Loucy (cell line): ENCODE results near the gene OR10H5.
A peak's percentile ranks its signal among the peaks of the same experiment; 100 is the strongest.
"Not testable (repeated sequence)": the region's sequence is repeated elsewhere in the genome, so short reads cannot be mapped to it uniquely, and the experiment has no call there.

Source experiments
- H2AFZ ChIP-seq: fragments of 200-600 bp; sonication (generic); 2 replicates; pipeline ENCODE4 v1.6.0; 2016; ENCODE audit warnings: antibody characterized with exemption, mild to moderate bottlenecking, low read length, moderate library complexity
- H3F3A ChIP-seq: fragments of 200-600 bp; 2 replicates; pipeline ENCODE4 v1.6.0; 2016; ENCODE audit warnings: antibody characterized with exemption, low read depth, mild to moderate bottlenecking
- H3K27me3 ChIP-seq: fragments of 200-600 bp; sonication (generic); 2 replicates; pipeline ENCODE4 v1.6.1; 2014; ENCODE audit warnings: low read length, mild to moderate bottlenecking; ENCODE audit not compliant: insufficient read depth, poor library complexity, severe bottlenecking
- H3K36me3 ChIP-seq: fragments of 200-600 bp; sonication (generic); 2 replicates; pipeline ENCODE4 v1.6.1; 2016; ENCODE audit warnings: low read length; ENCODE audit not compliant: insufficient read depth
- H3K4me1 ChIP-seq: fragments of 200-600 bp; sonication (generic); 2 replicates; pipeline ENCODE4 v1.5.1; 2014; ENCODE audit warnings: low read length, mild to moderate bottlenecking; ENCODE audit not compliant: insufficient read depth, poor library complexity, severe bottlenecking
- H3K4me2 ChIP-seq: fragments of 200-600 bp; sonication (generic); 2 replicates; pipeline ENCODE4 v1.6.0; 2014; ENCODE audit warnings: antibody characterized with exemption, low read length, low read depth, mild to moderate bottlenecking; ENCODE audit not compliant: poor library complexity, severe bottlenecking
- H3K4me3 ChIP-seq: fragments of 200-600 bp; sonication (generic); 2 replicates; pipeline ENCODE4 v1.5.1; 2014; ENCODE audit warnings: low read length, mild to moderate bottlenecking, mixed read lengths; ENCODE audit not compliant: poor library complexity, severe bottlenecking
- H3K79me2 ChIP-seq: fragments of 200-600 bp; sonication (generic); 2 replicates; pipeline ENCODE4 v1.6.1; 2014; ENCODE audit warnings: low read length; ENCODE audit not compliant: insufficient read depth
- H3K9ac ChIP-seq: fragments of 200-600 bp; sonication (generic); 2 replicates; pipeline ENCODE4 v1.6.0; 2014; ENCODE audit warnings: mild to moderate bottlenecking, low read depth, low read length, moderate library complexity; ENCODE audit not compliant: poor library complexity, severe bottlenecking
- H3K9me2 ChIP-seq: fragments of 200-600 bp; sonication (generic); replicated peaks from 2 replicates; pipeline ENCODE4 v1.6.1; 2016; ENCODE audit warnings: low read depth, low read length, mixed read lengths
- H3K9me3 ChIP-seq: fragments of 200-600 bp; sonication (generic); 2 replicates; pipeline ENCODE4 v1.6.1; 2014; ENCODE audit warnings: mild to moderate bottlenecking, antibody characterized with exemption, low read length, low read depth; ENCODE audit not compliant: insufficient read depth
- H4K20me1 ChIP-seq: fragments of 200-600 bp; sonication (generic); 2 replicates; pipeline ENCODE4 v1.6.0; 2014; ENCODE audit warnings: antibody characterized with exemption, low read length, mild to moderate bottlenecking; ENCODE audit not compliant: insufficient read depth, poor library complexity, severe bottlenecking
- EZH2phosphoT487 ChIP-seq: fragments of 200-600 bp; IDR thresholded peaks from 2 replicates; pipeline ENCODE4 v1.6.1; 2018; ENCODE audit warnings: antibody characterized with exemption, mild to moderate bottlenecking, moderate library complexity, borderline replicate concordance
- TF ChIP-seq, protein P1 (sequence below): fragments of 200-600 bp; sonication (generic); conservative IDR thresholded peaks from 2 replicates; pipeline ENCODE4 v1.5.1; 2014; ENCODE audit warnings: mild to moderate bottlenecking, antibody characterized with exemption, low read length

The OR10H5 gene

DNA sequence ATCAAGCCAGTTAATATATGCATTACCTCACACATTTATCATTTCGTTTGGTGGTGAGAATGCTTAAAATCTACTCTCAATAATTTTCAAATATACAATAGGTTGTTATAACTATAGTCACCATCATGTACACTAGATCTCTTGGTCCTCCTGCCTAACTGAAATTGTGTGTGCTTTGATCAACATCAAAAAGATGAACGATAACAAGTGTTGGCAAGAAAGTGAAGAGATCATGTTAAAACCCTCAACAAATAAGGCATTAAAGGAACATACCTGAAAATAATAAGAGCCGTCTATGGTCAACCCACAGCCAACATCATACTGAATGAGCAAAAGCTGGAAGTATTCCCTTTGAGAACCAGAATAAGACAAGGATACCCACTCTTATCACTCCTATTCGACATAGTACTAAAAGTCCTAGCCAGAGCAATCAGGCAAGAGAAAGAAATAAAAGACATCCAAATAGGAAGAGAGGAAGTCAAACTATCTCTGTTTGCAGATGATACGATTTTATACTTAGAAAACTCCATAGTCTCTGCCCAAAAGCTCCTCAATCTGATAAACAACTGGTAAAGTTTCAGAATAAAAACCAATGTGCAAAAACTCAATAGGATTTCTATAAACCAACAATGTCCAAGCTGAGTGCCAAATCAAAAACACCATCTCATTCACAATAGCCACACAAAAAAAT is 55.9 kb downstream of the OR10H5 start:
- no peaks in the 10 kb centered on the region for H4K20me1 ChIP-seq
- H3K4me3 ChIP-seq: no peak overlapping the region
- H3K9me3 ChIP-seq: peaks cover 6% of the 10 kb centered on the region; the same call in 1 of the 2 replicates
- H3F3A ChIP-seq: 0 out of 2 replicates have a peak, but pooled peaks cover 12% of the 10 kb centered on the region
- H3K4me2 ChIP-seq: peak overlapping the region; percentile 75
- H3K9me2 ChIP-seq: no peaks in the 10 kb centered on the region
- H3K79me2 ChIP-seq: peaks cover 7% of the 10 kb centered on the region; the same call in 1 of the 2 replicates
- TF ChIP-seq EZH2phosphoT487: no peak
- TF ChIP-seq, protein P1, sequence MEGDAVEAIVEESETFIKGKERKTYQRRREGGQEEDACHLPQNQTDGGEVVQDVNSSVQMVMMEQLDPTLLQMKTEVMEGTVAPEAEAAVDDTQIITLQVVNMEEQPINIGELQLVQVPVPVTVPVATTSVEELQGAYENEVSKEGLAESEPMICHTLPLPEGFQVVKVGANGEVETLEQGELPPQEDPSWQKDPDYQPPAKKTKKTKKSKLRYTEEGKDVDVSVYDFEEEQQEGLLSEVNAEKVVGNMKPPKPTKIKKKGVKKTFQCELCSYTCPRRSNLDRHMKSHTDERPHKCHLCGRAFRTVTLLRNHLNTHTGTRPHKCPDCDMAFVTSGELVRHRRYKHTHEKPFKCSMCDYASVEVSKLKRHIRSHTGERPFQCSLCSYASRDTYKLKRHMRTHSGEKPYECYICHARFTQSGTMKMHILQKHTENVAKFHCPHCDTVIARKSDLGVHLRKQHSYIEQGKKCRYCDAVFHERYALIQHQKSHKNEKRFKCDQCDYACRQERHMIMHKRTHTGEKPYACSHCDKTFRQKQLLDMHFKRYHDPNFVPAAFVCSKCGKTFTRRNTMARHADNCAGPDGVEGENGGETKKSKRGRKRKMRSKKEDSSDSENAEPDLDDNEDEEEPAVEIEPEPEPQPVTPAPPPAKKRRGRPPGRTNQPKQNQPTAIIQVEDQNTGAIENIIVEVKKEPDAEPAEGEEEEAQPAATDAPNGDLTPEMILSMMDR: no peak
- no peak overlapping the region for H2AFZ ChIP-seq
- H3K4me1 ChIP-seq: peaks cover 61% of the 10 kb centered on the region
- peak overlapping the region; percentile 17 for H3K9ac ChIP-seq
- no peaks in the 10 kb centered on the region for H3K36me3 ChIP-seq
- no peaks in the 10 kb centered on the region for H3K27me3 ChIP-seq

DNA sequence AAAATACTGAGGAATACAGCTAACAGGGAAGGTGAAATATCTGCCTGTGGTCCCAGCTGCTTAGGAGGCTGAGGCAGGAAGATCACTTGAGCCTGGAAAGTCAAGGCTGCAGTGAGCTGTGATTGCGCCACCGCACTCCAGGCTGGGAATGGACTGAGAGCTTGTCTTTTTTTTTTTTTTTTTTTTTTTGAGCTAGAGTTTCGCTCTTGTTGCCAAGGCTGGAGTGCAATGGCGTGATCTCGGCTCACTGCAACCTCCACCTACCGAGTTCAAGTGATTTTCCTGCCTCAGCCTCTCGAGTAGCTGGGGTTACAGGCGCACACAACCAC is 56.4 kb downstream of the OR10H5 start:
- peak overlapping the region; percentile 17 for H3K9ac ChIP-seq
- H3K36me3 ChIP-seq, H3K27me3 ChIP-seq, H3K4me3 ChIP-seq, H2AFZ ChIP-seq, H3K79me2 ChIP-seq, H3K9me2 ChIP-seq, H4K20me1 ChIP-seq, H3K9me3 ChIP-seq: not testable (repeated sequence)
- peak overlapping the region; percentile 75 for H3K4me2 ChIP-seq
- H3K4me1 ChIP-seq: peaks cover 56% of the 10 kb centered on the region
- 0 out of 2 replicates have a peak, but pooled peaks cover 12% of the 10 kb centered on the region for H3F3A ChIP-seq

DNA sequence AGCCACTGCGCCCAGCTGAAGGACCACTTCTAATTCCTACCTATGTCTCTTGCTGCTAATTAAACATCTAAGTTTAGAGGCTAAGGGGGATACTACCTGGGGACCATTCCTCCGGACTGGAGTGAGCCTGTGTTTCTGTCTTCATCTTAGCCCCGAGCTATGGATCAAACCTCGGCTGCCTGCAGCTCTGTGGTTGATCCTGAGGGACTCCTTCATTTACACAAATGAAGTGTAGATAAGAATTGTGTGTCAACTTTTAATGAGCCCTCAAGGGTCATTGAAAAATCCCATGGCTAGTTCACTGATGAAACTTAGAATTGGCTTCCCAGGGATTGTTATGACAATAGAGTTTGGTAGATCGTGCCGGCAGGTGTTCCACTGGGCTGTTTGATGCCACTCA is 59.5 kb downstream of the OR10H5 start:
- no peaks in the 10 kb centered on the region for H4K20me1 ChIP-seq
- no peak overlapping the region for H3K4me3 ChIP-seq
- H3K9me2 ChIP-seq: no peaks in the 10 kb centered on the region
- peaks cover 11% of the 10 kb centered on the region; the same call in 1 of the 2 replicates for H3K9me3 ChIP-seq
- TF ChIP-seq, protein P1: no peak
- no peak for TF ChIP-seq EZH2phosphoT487
- no peaks in the 10 kb centered on the region for H3K36me3 ChIP-seq
- no peak overlapping the region for H3K9ac ChIP-seq
- no peaks in the 10 kb centered on the region for H3K27me3 ChIP-seq
- H3K4me1 ChIP-seq: peaks cover 39% of the 10 kb centered on the region
- 0 out of 2 replicates have a peak, but pooled peaks cover 12% of the 10 kb centered on the region for H3F3A ChIP-seq
- H2AFZ ChIP-seq: no peak overlapping the region
- no peak overlapping the region for H3K4me2 ChIP-seq
- H3K79me2 ChIP-seq: peaks cover 5% of the 10 kb centered on the region; the same call in 1 of the 2 replicates

DNA sequence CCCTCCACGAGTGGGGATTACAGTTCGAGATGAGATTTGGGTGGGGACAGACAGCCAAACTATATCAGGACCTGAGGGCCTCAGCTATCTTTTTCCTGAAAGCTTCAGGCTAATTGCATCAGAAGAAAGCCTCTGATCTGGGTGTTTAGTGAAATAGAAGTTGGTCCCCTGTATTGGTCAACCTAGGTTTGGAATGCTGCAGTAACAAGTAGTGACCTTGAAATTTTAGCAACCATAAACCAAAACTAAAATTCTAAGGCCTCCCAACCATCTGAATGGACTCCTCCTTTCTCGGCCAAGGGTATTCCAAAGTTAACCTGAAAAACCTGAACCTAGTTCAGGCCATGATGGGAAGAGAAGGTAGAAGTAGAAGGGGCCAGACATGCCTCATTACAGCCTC is 62.9 kb downstream of the OR10H5 start:
- Histone ChIP-seq H3K79me2 (peaks cover 5% of the 10 kb centered on the region; the same call in 1 of the 2 replicates), H2AFZ (no peak overlapping the region), H3K4me2 (no peak overlapping the region), H3K4me3 (no peak overlapping the region), H3K27me3 (no peaks in the 10 kb centered on the region), H3K4me1 (peaks cover 6% of the 10 kb centered on the region), H3K36me3 (no peaks in the 10 kb centered on the region), H3K9me2 (no peaks in the 10 kb centered on the region), H4K20me1 (no peaks in the 10 kb centered on the region), H3K9me3 (peaks cover 11% of the 10 kb centered on the region; the same call in 1 of the 2 replicates), H3K9ac (no peak overlapping the region), H3F3A (no peaks in the 10 kb centered on the region)
- TF ChIP-seq, protein P1: no peak
- no peak for TF ChIP-seq EZH2phosphoT487
